NCI-H1436 (cell line): ENCODE results near the gene NFATC2.
A peak's percentile ranks its signal among the peaks of the same experiment; 100 is the strongest.

Experiments
- DNase-seq: peaks from one replicate; lab custom pipeline; 2025; lab: John Stamatoyannopoulos, UW

NFATC2 gene

GRCh38 chr20:51374961-51375360 is 167.6 kb downstream of the NFATC2 start:
- DNase-seq: no peak

GRCh38 chr20:51374456-51374830 is 168.1 kb downstream of the NFATC2 start:
- DNase-seq: no peak

- DNase-seq: no peak
Observed at GRCh38 chr20:51373713-51374455, 168.6 kb downstream of the NFATC2 start.

- DNase-seq: no peak
Observed at GRCh38 chr20:51372966-51373365, 169.6 kb downstream of the NFATC2 start.

GRCh38 chr20:51372176-51372803 is 170.2 kb downstream of the NFATC2 start:
- DNase-seq: peak; percentile 35

- no peak for DNase-seq
Observed at GRCh38 chr20:51371720-51372119, 170.8 kb downstream of the NFATC2 start.

GRCh38 chr20:51369503-51369902 is 173.0 kb downstream of the NFATC2 start:
- no peak for DNase-seq

GRCh38 chr20:51368461-51369211 is 173.9 kb downstream of the NFATC2 start:
- no peak for DNase-seq

GRCh38 chr20:51366155-51366886 is 176.2 kb downstream of the NFATC2 start:
- DNase-seq: no peak

GRCh38 chr20:51365670-51366069 is 176.8 kb downstream of the NFATC2 start:
- DNase-seq: no peak

- DNase-seq: no peak
Observed at GRCh38 chr20:51363813-51364212, 178.7 kb downstream of the NFATC2 start.

GRCh38 chr20:51363378-51363777 is 179.1 kb downstream of the NFATC2 start:
- DNase-seq: no peak

- no peak for DNase-seq
Observed at GRCh38 chr20:51362254-51362653, 180.3 kb downstream of the NFATC2 start.

- DNase-seq: no peak
Observed at GRCh38 chr20:51361258-51361657, 181.3 kb downstream of the NFATC2 start.

- no peak for DNase-seq
Observed at GRCh38 chr20:51360451-51361201, 181.9 kb downstream of the NFATC2 start.

GRCh38 chr20:51359947-51360346 is 182.6 kb downstream of the NFATC2 start:
- DNase-seq: no peak

- no peak for DNase-seq
Observed at GRCh38 chr20:51359401-51359800, 183.1 kb downstream of the NFATC2 start.

- no peak for DNase-seq
Observed at GRCh38 chr20:51358032-51358724, 184.3 kb downstream of the NFATC2 start.

GRCh38 chr20:51357543-51357942 is 185.0 kb downstream of the NFATC2 start:
- DNase-seq: no peak

GRCh38 chr20:51356871-51357270 is 185.6 kb downstream of the NFATC2 start:
- DNase-seq: no peak

- DNase-seq: no peak
Observed at GRCh38 chr20:51354769-51355319, 187.7 kb downstream of the NFATC2 start.
